Measurements from ENCODE around the gene ARHGAP31. TPM values are rescaled to one million over a fixed set of nuclear protein-coding genes. Genes with fewer than 3 reads are reported as not detected.
A peak's percentile ranks its signal among the peaks of the same experiment; 100 is the strongest.

ARHGAP31 gene
- total RNA-seq, 1 donor from 2014 or later, result 0.84 TPM

GRCh38 chr3:119395923-119396358 lies 101.8 kb downstream of the ARHGAP31 start:
- Mint-ChIP-seq H3K27ac (no peak overlapping the region), H3K36me3 (ENCODE audit: insufficient read depth) (no peaks in the 10 kb centered on the region), H3K4me3 (ENCODE audit: low read depth) (no peak overlapping the region), H3K9me3 (ENCODE audit: low read depth) (no peaks in the 10 kb centered on the region), H3K27me3 (no peaks in the 10 kb centered on the region), H3K4me1 (ENCODE audit: low read depth) (peaks cover 10% of the 10 kb centered on the region)
- DNase-seq (ENCODE audit: low spot score, unreplicated experiment), result no peak
- TF ChIP-seq CTCF (IDR thresholded peaks at IDR 0.05; ENCODE audit: unreplicated experiment), result no peak

DNA sequence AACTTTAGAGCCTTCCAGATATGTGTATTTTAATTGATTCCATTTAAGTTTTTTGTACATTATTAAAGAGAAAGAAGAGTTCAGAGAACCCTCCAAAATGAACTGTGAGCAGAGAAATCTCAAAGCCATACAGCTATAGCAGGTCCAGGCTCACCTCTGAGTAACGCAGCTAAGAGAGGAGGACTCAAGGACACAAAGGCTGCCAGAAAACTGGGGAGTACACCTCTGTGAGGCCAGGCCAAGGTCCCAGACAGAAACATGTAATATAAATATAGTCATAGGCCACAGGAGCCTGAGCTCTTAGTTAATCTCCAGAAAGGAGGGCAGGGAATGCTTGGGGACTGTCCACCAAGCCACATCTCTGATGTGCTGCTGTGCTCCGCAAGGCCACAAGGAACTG lies 102.7 kb downstream of the ARHGAP31 start:
- no peaks in the 10 kb centered on the region for H3K27me3 Mint-ChIP-seq
- DNase-seq (ENCODE audit: low spot score, unreplicated experiment), result no peak
- TF ChIP-seq CTCF (IDR thresholded peaks at IDR 0.05; ENCODE audit: unreplicated experiment), result no peak
- no peaks in the 10 kb centered on the region for H3K36me3 Mint-ChIP-seq (ENCODE audit: insufficient read depth)
- no peaks in the 10 kb centered on the region for H3K9me3 Mint-ChIP-seq (ENCODE audit: low read depth)
- H3K4me3 Mint-ChIP-seq (ENCODE audit: low read depth), result no peak overlapping the region
- peak overlapping the region; percentile 16 for H3K27ac Mint-ChIP-seq
- peaks cover 10% of the 10 kb centered on the region for H3K4me1 Mint-ChIP-seq (ENCODE audit: low read depth)

DNA sequence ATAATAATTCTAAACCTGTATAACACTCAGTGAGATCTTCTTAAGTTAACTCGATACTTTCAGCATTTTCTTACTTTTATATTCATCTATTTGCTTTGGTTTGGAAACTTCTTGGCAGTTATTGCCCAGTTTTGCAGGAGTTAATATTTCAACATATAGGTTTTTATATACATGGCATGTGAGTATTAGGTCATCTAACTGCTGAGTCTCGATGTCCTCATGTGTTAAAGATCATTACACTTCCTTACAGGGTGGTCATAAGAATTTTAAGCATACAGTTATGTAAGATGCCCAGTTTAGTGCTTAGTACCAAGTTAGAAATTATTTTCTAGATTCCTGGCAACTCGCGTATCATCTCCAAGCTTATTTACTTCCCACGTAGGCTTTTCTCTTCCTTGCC lies 106.3 kb downstream of the ARHGAP31 start:
- H3K36me3 Mint-ChIP-seq (ENCODE audit: insufficient read depth), result no peaks in the 10 kb centered on the region
- H3K27ac Mint-ChIP-seq, result no peak overlapping the region
- H3K4me1 Mint-ChIP-seq (ENCODE audit: low read depth), result peaks cover 9% of the 10 kb centered on the region
- no peaks in the 10 kb centered on the region for H3K9me3 Mint-ChIP-seq (ENCODE audit: low read depth)
- TF ChIP-seq CTCF (IDR thresholded peaks at IDR 0.05; ENCODE audit: unreplicated experiment), result no peak
- no peaks in the 10 kb centered on the region for H3K27me3 Mint-ChIP-seq
- no peak overlapping the region for H3K4me3 Mint-ChIP-seq (ENCODE audit: low read depth)
- no peak for DNase-seq (ENCODE audit: low spot score, unreplicated experiment)

DNA sequence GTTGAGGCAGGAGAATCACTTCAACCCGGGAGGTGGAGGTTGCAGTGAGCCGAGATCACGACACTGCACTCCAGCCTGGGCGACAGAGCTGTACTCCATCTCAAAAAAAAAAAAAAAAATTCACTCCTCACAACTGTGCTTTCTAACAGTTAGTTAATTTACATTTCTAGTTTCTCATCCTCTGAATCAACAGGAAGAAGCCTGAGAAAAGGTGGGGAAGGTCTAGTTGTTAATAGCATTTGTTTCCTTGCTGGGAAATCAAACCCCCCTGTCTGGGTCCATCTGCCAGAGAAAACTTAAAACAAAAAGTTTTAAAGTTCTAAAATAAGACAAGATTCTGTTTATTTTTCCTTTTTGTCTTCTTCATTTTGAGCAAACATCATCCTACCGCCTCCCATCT lies 106.9 kb downstream of the ARHGAP31 start:
- no peaks in the 10 kb centered on the region for H3K27me3 Mint-ChIP-seq
- DNase-seq (ENCODE audit: low spot score, unreplicated experiment), result no peak
- no peaks in the 10 kb centered on the region for H3K36me3 Mint-ChIP-seq (ENCODE audit: insufficient read depth)
- TF ChIP-seq CTCF (IDR thresholded peaks at IDR 0.05; ENCODE audit: unreplicated experiment), result no peak
- no peak overlapping the region for H3K27ac Mint-ChIP-seq
- H3K4me1 Mint-ChIP-seq (ENCODE audit: low read depth), result peaks cover 9% of the 10 kb centered on the region
- H3K9me3 Mint-ChIP-seq (ENCODE audit: low read depth), result no peaks in the 10 kb centered on the region
- H3K4me3 Mint-ChIP-seq (ENCODE audit: low read depth), result no peak overlapping the region

DNA sequence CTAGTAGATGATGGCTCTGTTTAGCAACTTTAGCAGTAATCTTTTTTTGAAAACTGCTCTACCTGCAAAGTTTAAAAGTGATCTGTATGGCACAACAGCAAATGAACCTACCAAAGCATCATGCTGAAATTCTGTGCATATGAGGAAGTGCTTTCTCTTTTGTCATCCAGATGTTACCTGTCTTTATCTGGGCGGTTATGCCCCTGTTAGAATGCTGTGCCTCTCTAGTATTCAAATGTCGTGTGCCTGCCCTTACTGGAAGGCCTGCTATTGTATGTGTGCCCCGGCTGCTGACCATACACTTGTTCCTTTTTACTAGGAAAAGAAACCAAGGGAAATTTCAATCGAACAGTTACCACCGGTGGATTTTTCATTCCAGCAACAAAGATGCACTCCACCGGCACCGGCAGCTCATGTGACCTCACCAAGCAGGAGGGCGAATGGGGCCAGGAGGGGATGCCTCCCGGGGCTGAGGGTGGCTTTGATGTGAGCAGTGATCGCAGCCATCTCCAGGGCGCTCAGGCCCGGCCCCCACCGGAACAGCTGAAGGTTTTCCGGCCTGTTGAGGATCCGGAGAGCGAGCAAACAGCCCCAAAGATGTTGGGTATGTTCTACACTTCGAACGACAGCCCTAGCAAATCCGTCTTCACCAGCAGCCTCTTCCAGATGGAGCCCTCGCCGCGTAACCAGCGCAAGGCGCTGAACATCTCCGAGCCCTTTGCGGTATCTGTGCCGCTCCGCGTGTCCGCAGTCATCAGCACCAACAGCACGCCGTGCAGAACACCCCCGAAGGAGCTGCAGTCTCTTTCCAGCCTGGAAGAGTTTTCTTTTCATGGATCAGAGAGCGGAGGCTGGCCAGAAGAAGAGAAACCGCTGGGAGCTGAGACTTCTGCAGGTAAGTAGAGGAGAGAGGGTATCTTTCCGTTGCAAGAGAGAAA lies 107.6 kb downstream of the ARHGAP31 start:
- Mint-ChIP-seq H3K36me3 (ENCODE audit: insufficient read depth) (no peaks in the 10 kb centered on the region), H3K9me3 (ENCODE audit: low read depth) (no peaks in the 10 kb centered on the region), H3K27me3 (no peaks in the 10 kb centered on the region), H3K4me3 (ENCODE audit: low read depth) (no peak overlapping the region), H3K27ac (no peak overlapping the region), H3K4me1 (ENCODE audit: low read depth) (peaks cover 7% of the 10 kb centered on the region)
- TF ChIP-seq CTCF (IDR thresholded peaks at IDR 0.05; ENCODE audit: unreplicated experiment), result no peak
- DNase-seq (ENCODE audit: low spot score, unreplicated experiment), result no peak

Data from progenitor cell of endocrine pancreas (in vitro differentiated cells).